Hematopoietic multipotent progenitor cell treated with erythropoietin and hydrocortisone succinate and interleukin-3 and kit ligand, for 4 days (in vitro differentiated cells): ENCODE data around the gene ARG2.
A peak's percentile ranks its signal among the peaks of the same experiment; 100 is the strongest.

Experiments used
- DNase-seq: peaks from one replicate; pipeline ENCODE4 v3.0.0-alpha.2; 2015

ARG2 gene

DNA sequence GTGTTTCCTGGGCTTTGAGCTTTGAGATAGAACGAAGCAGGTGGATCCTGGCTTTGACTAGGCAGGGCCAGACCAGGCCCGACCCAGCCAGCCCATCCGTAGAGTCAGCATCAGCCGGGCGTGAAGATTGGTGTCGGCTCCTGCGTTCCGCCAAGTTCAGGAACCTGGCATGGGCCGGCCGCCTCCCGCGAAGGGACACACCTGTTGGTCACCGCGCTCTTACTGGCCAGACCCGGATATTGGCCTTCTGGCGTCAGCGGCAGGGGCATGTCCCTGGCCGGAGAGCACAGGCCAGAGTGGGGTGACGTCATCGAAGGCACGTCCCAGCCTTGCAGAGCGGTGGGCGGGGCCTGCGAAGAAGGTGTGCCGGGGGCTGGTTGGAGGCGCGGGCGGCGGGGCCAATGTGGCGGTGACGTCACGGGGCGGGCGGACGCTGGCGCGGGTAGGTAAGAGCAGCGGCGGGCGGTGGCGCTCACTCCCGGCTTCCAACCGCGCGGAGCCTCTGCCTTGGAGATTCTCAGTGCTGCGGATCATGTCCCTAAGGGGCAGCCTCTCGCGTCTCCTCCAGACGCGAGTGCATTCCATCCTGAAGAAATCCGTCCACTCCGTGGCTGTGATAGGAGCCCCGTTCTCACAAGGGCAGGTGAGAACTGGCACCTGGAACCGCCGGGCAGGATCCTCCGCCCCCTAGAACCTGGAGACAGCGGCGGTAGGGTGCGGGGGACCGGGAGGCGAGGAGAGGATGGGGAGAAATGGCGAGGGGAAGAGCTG, at the start of gene ARG2:
Gene ARG2, plus strand, starts transcription at position 475 of the 771 bp plus-strand sequence. Its CDS starts 58 bp downstream, at position 533.
- DNase-seq = peak; percentile 97

DNA sequence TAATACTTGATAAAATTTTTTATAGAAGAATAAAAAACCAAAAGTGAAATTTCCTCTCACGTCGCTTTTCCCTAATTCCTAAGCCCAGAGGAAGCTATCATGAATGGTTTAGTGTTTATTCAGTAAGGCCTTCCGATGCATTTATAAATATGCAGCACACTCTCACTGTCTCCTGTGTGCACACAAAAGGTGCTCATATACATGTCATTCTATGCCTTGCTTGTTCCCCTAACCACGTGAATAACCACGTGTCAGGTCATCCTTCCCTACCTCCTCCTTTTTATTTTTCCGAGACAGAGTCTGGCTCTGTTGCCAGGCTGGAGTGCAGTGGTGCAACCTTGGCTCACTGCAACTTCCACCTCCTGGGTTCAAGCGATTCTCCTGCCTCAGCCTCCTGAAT, 49.3 kb upstream of the ARG2 start:
- no peak for DNase-seq

DNA sequence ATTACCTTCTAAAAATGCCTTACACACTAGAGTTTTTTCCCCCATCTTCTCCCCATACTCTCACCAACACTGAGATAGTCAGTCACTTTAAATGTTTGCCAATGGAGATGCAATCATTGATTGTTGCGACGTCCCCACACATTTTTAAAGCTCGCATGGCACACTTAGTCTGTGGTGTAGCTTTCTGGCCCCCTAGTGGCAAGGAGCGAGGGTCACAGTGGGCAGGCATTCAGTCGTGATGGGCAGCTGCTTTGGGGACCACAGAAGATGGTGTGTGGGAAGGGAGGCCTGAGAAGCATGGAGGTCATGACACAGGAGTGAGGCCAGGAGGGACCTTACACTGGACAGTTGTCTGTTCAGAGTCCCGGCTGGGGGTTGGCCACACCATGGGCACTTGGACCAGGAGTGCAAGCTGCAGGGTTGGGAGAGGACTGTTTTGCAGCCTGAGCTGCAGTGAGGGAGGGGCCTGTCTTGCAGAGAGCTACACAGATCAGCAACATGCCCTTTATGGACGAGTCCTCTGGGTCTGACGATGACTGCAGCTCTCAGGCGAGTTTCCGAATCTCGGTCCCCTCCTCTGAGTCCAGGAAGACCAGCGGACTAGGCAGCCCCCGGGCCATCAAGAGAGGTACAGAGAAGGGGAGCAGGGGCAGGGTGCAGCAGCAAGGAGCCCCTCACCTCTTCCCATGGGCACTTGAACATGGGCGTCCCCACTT, 48.3 kb upstream of the ARG2 start:
- DNase-seq = peak; percentile 84

DNA sequence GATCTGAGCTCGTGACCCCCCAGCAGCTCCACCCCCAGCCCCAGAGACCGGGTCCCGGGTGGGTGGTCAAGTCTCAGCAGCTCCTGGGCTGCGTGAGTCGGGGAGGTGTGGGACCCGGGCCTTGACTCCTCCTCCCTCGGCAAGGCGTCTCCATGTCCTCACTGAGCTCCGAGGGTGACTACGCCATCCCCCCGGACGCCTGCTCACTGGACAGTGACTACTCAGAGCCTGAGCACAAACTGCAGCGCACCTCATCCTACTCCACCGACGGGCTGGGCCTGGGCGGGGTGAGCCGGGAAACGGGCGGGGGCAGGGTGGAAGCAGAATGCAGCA, 47.8 kb upstream of the ARG2 start:
- DNase-seq = no peak

- no peak for DNase-seq
Measured at GRCh38 chr14:67572608-67573007, 47.1 kb upstream of the ARG2 start.

- DNase-seq = no peak
Measured at GRCh38 chr14:67573228-67574010, 46.3 kb upstream of the ARG2 start.

- no peak for DNase-seq
Measured at GRCh38 chr14:67574156-67574555, 45.6 kb upstream of the ARG2 start.

- DNase-seq = no peak
Measured at GRCh38 chr14:67574806-67575205, 44.9 kb upstream of the ARG2 start.

GRCh38 chr14:67575684-67576083, 44.0 kb upstream of the ARG2 start:
- no peak for DNase-seq

DNA sequence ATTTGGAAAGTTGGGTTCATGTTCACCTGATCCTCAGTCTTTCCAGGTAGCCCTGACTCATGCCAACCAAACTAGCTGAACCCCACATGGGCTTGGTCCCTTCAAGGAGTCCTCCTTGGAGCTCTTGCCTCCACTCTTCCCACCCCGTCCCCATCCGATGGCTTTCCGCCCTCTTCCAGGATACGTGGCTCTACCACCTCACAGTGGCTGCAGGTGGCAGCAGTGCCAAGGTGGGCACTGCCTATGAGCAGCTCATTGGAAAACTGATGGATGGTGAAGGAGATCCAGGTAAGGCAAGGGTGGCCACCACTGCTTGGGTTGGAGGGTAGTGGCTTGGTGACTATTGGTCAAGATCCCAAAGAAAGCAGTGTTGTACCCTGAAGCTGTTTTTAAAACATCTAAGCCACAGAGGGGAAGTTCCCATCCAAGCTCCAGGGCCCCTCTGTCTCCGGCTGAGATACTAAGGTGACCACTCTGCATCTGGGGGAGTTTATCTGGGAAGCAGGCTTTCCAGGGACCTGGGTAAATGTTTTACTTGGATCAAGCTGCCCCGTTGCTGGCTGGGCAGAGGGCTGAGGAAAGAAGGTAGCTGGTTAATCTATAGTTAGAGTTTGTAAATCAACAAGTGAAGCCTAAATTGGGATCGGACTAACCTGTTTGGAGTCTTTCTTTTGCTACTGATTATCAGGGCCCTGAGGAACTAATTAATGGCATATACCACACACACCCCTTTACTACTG, 43.3 kb upstream of the ARG2 start:
- no peak for DNase-seq

DNA sequence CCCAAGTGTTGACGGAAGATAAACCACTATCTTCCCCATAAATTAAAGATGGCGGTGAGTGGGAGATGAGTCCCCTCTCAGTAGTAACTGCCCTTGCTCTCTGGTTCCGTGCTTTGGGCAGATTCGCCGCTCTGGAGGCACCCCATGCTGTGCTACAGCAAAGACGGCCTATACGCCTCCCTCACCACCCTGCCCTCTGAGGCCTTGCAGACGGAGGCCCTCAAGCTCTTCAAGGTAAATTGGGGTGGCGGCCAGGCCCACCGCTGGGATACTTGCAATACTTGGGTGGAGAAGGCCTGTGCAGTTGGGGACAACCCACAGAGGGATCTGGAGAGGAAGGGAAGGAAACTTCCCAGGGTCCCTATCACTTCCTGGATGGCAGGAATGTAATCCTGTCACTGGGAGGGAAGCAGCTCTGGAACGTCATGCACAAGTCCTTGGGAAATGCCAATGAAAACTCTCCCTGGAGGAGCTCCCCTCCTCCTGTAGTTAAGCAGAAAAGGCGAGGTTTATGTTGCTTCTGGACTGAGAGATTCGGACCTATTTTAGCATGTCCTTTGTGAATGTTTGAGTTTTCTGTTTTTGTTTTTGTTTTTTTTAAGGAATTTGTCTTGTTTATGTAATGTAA, 42.4 kb upstream of the ARG2 start:
- DNase-seq = no peak

- no peak for DNase-seq
Measured at GRCh38 chr14:67577909-67578749, 41.6 kb upstream of the ARG2 start.

GRCh38 chr14:67579040-67579439, 40.7 kb upstream of the ARG2 start:
- DNase-seq = no peak

DNA sequence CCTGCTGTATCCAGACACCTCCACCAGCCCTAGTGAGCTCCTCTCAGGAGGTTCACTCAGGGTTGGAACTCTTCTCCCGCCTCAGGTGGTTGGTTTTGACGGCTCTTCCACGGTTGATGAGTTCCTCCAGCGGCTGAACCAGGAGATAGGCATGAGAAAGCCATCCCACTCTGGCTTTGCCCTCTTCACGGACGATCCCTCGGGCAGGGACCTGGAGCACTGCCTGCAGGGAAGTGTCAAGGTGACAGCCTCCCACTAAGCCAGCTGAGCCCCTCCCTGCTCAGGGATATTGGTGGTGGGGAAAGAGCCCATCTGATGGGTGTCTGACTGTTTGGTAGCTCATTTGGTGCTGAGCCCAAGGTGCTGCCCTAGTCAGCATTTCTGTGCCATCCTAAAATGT, 40.1 kb upstream of the ARG2 start:
- no peak for DNase-seq

- DNase-seq = peak; percentile 23
Measured at GRCh38 chr14:67580336-67581171, 39.2 kb upstream of the ARG2 start.

DNA sequence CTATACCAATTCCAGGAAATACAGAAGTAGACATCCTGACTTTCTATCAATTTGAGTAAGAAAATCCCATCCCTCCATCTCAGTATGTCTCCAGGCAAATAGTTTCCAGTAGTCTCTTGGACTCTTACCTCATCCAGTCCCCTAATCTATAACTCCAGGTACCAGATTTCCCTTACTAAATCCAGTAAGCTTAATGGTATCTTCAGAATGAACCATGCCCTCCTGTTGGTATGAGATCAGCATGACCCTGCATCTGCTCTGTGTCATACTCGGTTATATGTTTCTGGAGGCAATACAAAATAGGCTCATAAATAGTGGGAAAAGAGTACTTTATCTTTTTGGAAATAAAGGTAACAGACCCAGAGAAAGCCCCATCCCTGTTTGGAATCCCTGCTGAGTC, 38.1 kb upstream of the ARG2 start:
- DNase-seq = no peak

GRCh38 chr14:67582061-67582460, 37.7 kb upstream of the ARG2 start:
- DNase-seq = no peak

DNA sequence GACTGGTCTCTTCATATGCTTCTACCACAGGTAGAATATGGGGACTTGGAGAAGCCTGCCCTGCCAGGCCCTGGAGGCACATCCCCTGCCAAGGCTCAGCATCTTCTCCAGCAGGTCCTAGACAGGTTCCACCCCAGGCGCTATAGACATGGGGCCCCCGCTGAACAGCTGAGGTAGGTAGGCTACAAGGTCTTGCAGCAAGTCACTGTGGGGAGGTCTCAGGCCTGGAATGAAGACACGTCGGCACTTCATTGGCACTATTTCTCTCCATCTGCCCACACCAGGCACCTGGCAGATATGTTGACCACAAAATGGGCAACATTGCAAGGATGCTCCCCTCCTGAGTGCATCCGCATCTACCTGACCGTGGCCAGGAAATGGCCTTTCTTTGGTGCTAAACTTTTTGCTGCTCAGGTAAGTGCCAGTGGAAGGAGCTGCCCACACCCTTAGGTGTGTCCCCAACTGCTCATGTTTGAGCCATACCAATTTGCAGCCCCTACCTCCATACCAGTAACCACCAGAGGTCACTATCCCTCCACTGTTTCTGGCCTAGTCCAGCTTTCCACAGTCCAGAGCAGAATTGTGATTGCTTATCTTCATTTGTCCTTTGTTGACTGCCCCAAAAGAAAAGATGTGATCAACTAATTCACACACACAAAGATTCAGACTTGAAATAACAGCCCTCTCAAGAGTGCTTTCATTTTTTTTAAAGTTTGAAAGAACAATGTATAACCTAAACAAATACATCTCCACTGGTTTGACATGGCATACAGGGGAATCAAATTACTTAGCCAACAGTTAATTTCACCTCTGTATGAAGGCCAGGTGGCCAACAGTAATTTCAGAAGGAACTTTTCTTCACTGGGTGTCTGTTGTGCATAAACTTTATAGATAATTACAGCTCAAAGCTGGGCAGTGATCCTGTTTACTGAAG, 35.7 kb upstream of the ARG2 start:
- DNase-seq = peak; percentile 74

DNA sequence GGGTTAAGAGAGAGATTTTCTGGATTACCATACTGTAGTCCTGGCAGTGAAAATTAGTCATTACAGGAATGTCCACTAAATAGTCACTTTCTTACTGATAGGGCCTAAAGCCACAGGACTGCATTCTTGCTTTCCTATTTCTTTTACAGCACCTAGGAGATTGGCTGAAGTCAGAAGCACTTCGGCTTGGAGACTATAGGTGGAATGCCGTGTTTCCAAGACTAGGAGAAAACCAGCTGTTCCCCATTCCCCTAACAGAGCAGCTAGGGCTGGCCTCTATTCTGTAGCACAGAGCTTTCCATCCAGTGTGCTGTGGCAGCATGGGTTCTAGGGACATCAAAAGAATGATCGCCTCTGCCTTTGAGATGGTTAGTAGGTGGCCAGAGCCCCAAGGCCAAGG, 34.7 kb upstream of the ARG2 start:
- no peak for DNase-seq

- DNase-seq = no peak
Measured at GRCh38 chr14:67586369-67586768, 33.4 kb upstream of the ARG2 start.
